Pons (tissue), 1 donor: ENCODE data around the gene WSB1.

Experiments used
- DNase-seq: peaks from one replicate; pipeline ENCODE4 v3.0.0-alpha.2; 2016; ENCODE audit warnings: low spot score

Gene WSB1

GRCh38 chr17:27280527-27280926 is 13.4 kb upstream of the WSB1 start:
- DNase-seq, result no peak

GRCh38 chr17:27281438-27281837 is 12.5 kb upstream of the WSB1 start:
- DNase-seq, result no peak

DNA sequence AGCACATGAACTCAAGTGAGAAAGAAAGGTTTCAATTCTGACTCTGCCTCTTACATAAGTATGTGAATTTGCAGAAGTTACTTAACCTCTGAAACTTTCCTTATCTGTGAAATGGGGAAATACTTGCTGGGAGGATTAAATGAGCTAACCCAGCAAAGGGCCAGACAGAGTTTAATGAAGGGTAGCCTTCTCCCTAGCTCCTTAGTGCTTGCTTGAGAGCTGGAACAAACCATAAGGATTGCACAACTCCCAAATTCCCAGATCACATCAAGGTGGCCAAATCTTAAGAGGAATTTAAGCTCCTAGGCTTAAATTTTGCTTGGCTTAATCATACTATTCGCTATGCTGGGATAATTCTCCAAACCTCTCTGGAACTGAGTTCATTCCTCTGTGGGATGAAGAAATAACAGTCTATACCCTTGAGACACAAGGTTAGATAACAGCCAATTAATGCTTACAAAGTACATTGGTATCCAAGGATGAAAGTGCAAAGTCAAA is 11.8 kb upstream of the WSB1 start:
- DNase-seq, result peak; percentile 22

GRCh38 chr17:27283060-27283459 is 10.9 kb upstream of the WSB1 start:
- DNase-seq, result no peak

GRCh38 chr17:27283751-27284150 is 10.2 kb upstream of the WSB1 start:
- DNase-seq, result no peak

- DNase-seq, result no peak
These were observed 9.0 kb upstream of the WSB1 start for GRCh38 chr17:27284811-27285415.

DNA sequence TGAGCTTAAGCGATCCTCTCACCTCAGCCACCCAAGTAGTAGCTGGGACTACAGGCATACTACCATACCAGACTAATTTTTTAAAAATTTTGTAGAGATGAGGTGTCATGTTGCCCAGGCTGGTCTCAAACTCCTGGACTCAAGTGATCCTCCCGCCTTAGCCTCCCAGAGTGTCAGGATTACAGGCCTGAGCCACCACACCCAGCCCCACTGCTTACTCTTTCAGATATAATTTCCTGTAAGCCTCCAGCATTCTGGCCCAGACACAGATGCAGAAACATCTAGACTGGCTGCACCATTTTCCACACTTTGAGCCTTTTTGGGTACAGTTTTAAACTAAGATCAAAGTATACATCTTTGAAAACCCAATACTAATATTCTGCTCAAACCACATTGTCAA is 8.4 kb upstream of the WSB1 start:
- no peak for DNase-seq

- DNase-seq, result no peak
These were observed 5.7 kb upstream of the WSB1 start for GRCh38 chr17:27288183-27288582.

- DNase-seq, result no peak
These were observed 4.1 kb upstream of the WSB1 start for GRCh38 chr17:27289856-27290255.

- DNase-seq, result no peak
These were observed 2.9 kb upstream of the WSB1 start for GRCh38 chr17:27290916-27291598.

DNA sequence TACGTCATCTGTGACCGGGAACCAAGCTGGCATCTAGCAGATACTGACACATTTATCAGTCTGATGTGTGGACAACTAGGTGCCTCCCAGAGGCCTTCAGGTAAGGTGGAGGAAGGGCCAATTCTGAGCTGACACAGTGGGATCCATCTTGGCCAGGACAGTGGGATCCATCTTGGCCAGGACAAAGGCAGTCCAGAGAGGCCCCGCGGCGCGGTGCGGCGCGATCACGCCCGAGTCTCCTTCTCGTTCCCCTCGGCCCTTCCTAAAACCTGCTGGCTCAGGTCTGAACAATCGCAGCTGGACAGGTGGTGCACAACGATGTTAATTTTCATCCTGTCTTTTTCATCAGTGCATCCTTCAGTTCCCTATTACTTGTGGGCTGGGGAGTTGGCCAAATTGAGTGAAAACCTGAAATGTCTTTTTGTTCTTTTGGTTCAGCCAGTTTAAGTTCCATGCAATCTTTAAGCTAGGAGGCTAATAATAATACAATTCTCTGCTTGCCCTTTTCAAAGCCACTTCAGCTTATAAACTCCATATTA is 486 bp upstream of the WSB1 start:
- peak; percentile 27 for DNase-seq

- DNase-seq, result peak; percentile 84
These were observed 1.0 kb downstream of the WSB1 start for GRCh38 chr17:27294689-27295630.

- no peak for DNase-seq
These were observed 2.0 kb downstream of the WSB1 start for GRCh38 chr17:27295945-27296344.

DNA sequence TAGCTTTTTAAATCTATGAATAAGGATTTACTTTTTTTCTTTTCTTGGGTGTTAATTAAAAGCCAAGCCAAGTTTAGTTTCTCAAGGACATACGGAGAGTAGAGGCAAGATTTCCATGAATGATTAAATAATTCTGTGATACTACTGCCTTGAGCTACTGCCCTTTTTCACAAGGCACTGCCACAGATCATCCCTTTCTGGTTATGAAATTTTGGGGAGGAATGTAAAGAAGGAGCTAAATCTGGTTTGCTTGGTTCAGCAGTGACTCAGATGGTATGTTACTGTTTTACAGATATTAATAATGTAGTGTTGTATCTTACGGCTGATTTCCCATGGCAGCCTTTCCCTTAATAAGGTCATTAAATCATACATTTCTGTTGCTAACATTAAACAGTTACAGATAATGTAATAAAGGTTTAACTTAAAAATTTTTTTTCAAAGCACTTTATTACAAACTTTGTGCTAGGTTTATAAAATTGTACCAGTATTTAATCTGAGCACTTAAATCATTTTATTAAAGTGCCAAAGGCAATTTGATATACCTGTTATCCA is 2.6 kb downstream of the WSB1 start:
- DNase-seq, result no peak

- no peak for DNase-seq
These were observed 5.6 kb downstream of the WSB1 start for GRCh38 chr17:27299384-27300049.

DNA sequence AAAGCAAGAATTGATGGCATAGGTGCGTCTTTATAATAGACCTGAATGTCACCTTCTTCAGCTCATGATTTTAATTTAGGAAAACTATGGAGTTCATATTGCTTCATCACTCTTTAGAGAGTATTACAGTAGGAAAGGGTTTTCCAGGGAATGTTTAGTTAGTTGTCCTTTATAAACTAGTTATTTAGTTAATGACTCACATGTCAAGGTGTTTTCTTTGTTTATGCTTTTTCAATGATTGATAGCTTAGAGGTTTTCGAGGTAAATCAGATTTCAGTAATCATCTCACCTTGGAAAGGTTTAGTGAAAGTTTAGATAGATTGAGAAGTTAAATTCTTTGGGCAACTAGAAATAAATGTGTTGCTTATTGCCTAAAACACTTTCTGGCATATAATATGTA is 9.8 kb downstream of the WSB1 start:
- DNase-seq, result no peak

- no peak for DNase-seq
These were observed 12.4 kb downstream of the WSB1 start for GRCh38 chr17:27306276-27306835.

DNA sequence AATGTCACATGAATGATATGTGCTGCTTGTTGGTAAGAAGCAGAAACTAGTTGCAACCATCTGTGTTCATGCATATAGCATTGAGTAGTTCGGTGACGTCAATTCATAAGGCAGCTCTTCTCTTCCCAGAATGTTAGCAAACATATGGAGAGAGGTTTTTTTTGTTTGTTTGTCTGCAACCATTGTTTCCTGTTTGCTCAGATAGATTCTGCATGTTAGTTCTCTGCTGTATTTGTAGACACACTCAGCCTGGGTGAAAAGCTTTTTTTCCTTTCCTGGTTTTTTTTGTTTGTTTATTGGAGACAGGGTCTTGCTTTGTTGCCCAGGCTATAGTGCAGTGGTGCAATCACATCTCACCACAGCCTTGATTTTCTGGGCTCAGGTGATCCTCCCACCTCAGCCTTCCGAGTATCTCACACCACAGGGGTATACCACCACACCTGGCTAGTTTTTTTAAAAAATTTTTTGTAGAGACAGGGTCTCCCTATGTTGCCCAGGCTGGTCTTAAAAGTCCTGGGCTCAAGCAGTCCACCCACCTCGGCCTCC is 16.7 kb downstream of the WSB1 start:
- no peak for DNase-seq

DNA sequence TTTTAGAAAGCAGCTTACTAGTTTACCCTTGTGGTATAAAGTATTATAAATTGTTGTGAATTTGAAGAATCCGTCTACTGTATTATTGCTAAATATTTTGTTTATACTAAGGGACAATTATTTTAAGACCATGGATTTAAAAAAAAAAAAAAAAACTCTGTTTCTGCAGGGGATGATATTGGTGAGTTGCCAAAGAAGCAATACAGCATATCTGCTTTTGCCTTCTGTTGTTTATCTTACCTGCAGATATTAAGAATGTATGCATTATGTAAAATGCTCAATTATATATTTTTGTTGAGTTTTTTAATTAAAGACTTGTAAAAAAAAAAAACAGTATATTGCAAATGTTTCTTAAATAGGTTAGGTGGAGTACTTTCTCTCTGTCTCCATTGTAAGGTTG is 19.4 kb downstream of the WSB1 start:
- no peak for DNase-seq

DNA sequence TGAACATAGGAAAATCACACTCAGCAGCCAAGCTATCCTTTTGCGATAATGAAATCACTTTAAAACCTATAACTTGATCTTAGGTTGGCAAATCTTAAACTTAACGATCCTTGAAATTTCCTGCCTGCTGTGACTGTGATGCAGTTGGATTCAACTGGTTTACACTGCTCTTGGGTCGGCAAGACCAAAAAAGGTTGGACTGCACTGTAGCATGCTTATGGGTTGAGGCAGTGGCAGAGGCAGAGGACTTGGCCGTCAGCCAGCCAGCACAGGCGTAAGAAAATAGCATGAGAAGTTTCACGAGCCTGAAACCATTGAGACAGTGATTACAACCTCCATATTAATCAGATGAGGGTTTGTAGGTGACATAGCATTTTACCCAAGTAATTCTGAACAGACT is 21.4 kb downstream of the WSB1 start:
- peak; percentile 42 for DNase-seq
